Measurements from ENCODE around the gene SLC22A23. TPM values are rescaled to one million over a fixed set of nuclear protein-coding genes. Genes with fewer than 3 reads are reported as not detected.

The SLC22A23 gene
- total and polyA plus RNA-seq, 2 of the 4 experiments (the other 2 are of a cell fraction), result 0.72 to 1.6 TPM

DNA sequence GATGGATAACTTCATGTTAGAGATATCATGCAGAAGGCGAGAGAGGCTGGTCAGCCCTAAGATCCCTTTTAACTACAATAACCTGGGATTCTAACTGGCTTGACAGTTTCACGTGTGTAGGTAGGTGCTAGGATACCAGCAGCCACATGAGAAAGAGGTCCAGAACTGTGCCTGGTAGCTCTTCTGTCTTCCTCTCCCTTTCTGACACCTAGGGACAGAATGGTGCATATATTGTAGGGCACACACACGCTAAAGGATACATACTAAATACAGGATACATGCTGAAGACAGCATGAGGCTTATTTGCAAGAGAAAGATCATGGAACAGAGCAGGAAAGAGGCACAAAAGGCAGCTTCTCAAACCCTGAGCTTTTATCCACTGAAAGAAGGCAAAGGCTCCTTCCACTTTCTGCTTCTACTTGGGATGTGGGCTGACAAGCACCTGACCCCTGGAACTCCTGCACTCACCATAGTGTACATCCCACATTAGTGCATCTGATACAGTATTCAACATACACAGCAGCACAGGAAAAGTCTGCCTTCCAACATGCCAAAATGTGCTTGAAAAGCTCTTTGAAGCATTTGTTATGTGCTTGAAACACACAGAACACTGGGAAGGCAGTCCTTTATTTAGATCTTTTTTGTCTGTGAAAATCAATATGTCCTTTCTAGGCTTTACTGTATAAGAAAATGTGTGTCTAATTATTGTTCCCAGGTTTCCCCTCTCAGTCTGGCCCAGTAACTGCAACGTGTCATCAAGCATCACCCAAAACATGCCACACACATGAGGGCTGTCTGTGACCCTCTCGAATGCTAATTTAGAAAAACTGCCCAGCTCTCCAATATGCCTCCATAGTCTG is 3.2 kb downstream of the SLC22A23 start:
- H3K56ac ChIP-seq (ENCODE audit: extremely low read depth, insufficient read depth, low read length), result no peak overlapping the region
- H3K4me3 ChIP-seq (ENCODE audit: insufficient read depth, low read depth, low read length), result no peak overlapping the region
- H3K27me3 ChIP-seq (ENCODE audit: control insufficient read depth, insufficient read depth, low read length), result peaks cover 58% of the 10 kb centered on the region
- no peak overlapping the region for H3K23ac ChIP-seq (ENCODE audit: low read depth, low read length)
- ChIA-PET POLR2A (ENCODE audit: unreplicated experiment) (no interaction called here), CTCF (interaction anchor here (1.0 kb wide), 1 partner anchor 11 kb away, joined by 4 read pairs; no protein-coding TSS in a partner anchor)
- DNase-seq (no peak), ATAC-seq (ENCODE audit: low read depth) (no peak)
- in situ Hi-C loops (cut with MboI; ENCODE audit: low sequenced_read_pairs) (no loop called here), intact Hi-C loops (cut with micrococcal nuclease) (no loop called here), dilution Hi-C loops (cut with HindIII; ENCODE audit: low sequenced_read_pairs, unreplicated experiment) (no loop called here)
- H3K4me2 ChIP-seq (ENCODE audit: low read depth, low read length), result no peak overlapping the region
- 0 out of 2 replicates have a peak, but pooled peaks cover 4% of the 10 kb centered on the region for H4K20me1 ChIP-seq (ENCODE audit: insufficient read depth, low read length)
- H3K9me1 ChIP-seq (ENCODE audit: insufficient read depth, low read length), result no peaks in the 10 kb centered on the region
- H3K14ac ChIP-seq (replicated peaks; ENCODE audit: low read depth, low read length), result no peak overlapping the region
- H2AK9ac ChIP-seq (replicated peaks; ENCODE audit: low read depth, low read length, poor library complexity), result no peak overlapping the region
- TF ChIP-seq SMC3 (IDR thresholded peaks at IDR 0.05; ENCODE audit: low read depth, low read length) (no peak), NFE2L2 (IDR thresholded peaks at IDR 0.05; ENCODE audit: low read depth, low read length) (no peak), MAZ (IDR thresholded peaks at IDR 0.05; ENCODE audit: borderline replicate concordance, low read depth, low read length) (no peak), RCOR1 (IDR thresholded peaks at IDR 0.05; ENCODE audit: insufficient replicate concordance, low read length) (no peak), CEBPB (IDR thresholded peaks at IDR 0.05; ENCODE audit: low read depth, low read length) (no peak), MXI1 (IDR thresholded peaks at IDR 0.05; ENCODE audit: borderline replicate concordance, low read depth, low read length) (no peak), RAD21 (IDR thresholded peaks at IDR 0.05; ENCODE audit: low read length) (no peak)
- TF ChIP-seq, protein P1, sequence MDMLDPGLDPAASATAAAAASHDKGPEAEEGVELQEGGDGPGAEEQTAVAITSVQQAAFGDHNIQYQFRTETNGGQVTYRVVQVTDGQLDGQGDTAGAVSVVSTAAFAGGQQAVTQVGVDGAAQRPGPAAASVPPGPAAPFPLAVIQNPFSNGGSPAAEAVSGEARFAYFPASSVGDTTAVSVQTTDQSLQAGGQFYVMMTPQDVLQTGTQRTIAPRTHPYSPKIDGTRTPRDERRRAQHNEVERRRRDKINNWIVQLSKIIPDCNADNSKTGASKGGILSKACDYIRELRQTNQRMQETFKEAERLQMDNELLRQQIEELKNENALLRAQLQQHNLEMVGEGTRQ (IDR thresholded peaks at IDR 0.05; ENCODE audit: low read depth, low read length), result no peak
- no peak overlapping the region for H2AK5ac ChIP-seq (ENCODE audit: low read depth, low read length)
- H4K5ac ChIP-seq (ENCODE audit: low read depth, low read length), result no peak overlapping the region
- H3K18ac ChIP-seq (ENCODE audit: low read depth, low read length), result no peak overlapping the region
- no TSS peak for BruUV-seq (replicated peaks)
- H3K9ac ChIP-seq (ENCODE audit: low read depth, low read length), result no peak overlapping the region
- no peaks in the 10 kb centered on the region for H3K79me1 ChIP-seq (ENCODE audit: low read depth in 1 of 2, low read length in 2 of 2)
- no peaks in the 10 kb centered on the region for H3K36me3 ChIP-seq (ENCODE audit: control insufficient read depth, insufficient read depth, low read length)
- H4K8ac ChIP-seq (ENCODE audit: low read depth in 2 of 2, low read length in 2 of 2), result no peak overlapping the region
- H2BK5ac ChIP-seq (ENCODE audit: low read depth, low read length, poor library complexity, severe bottlenecking), result no peak overlapping the region
- H3K4ac ChIP-seq (ENCODE audit: low read depth, low read length), result no peak overlapping the region
- H3K9me3 ChIP-seq (ENCODE audit: control insufficient read depth, insufficient read depth, low read length), result no peaks in the 10 kb centered on the region
- peaks cover 2% of the 10 kb centered on the region; the same call in 1 of the 2 replicates for H3K4me1 ChIP-seq (ENCODE audit: control insufficient read depth, insufficient read depth, low read length)
- no peak overlapping the region for H4K91ac ChIP-seq (ENCODE audit: insufficient read depth, low read depth, low read length)
- WGBS, 2 experiments (ENCODE audit: extremely low coverage in 2 of 2, insufficient read length in 1 of 2), result 100% methylated on average over 1 of the region's 5 CpGs; no CpG with 5 or more reads in 1 of the 2 experiments
- no peak overlapping the region for H2BK20ac ChIP-seq (ENCODE audit: low read depth, low read length)
- no peak overlapping the region for H3K27ac ChIP-seq (ENCODE audit: insufficient read depth, low read length)
- no peak overlapping the region for H2AFZ ChIP-seq (replicated peaks; ENCODE audit: low read length, poor library complexity)
- no peak overlapping the region for H2BK120ac ChIP-seq (ENCODE audit: low read depth, low read length)
- H2BK15ac ChIP-seq (ENCODE audit: low read depth, low read length), result no peak overlapping the region
